Measurements from ENCODE around the gene GLB1L3. TPM values are rescaled to one million over a fixed set of nuclear protein-coding genes. Genes with fewer than 3 reads are reported as not detected.

Gene GLB1L3
- total RNA-seq, 6 experiments from 2014 or later = not detected

- Histone ChIP-seq H3K27ac (no peak overlapping the region), H3K4me1 (peaks cover 0 to 5% (median 0%) of the 10 kb centered on the region in 4 donors), H3K9me3 (no peaks in the 10 kb centered on the region), H3K4me3 (no peak overlapping the region), H3K27me3 (no peaks in the 10 kb centered on the region), H3K36me3 (no peaks in the 10 kb centered on the region)
- ATAC-seq (no peak), DNase-seq (no peak)
- WGBS (ENCODE audit: insufficient coverage, low coverage, low lambda C conversion rate, missing lambda C conversion rate) = 88% methylated on average over 11 of the region's 12 CpGs
- intact Hi-C loops (cut with DNase I) = no loop called here
- TF ChIP-seq CTCF (IDR thresholded peaks at IDR 0.05) (no peak), POLR2A (IDR thresholded peaks at IDR 0.05) (no peak)
Measured at GRCh38 chr11:134287561-134287960, 11.4 kb downstream of the GLB1L3 start.

- 79% methylated on average over 7 of the region's 13 CpGs for WGBS (ENCODE audit: insufficient coverage, low coverage, low lambda C conversion rate, missing lambda C conversion rate)
Measured at GRCh38 chr11:134288486-134288885, 12.3 kb downstream of the GLB1L3 start.

GRCh38 chr11:134289167-134289566, 13.0 kb downstream of the GLB1L3 start:
- no peak overlapping the region for H3K27ac ChIP-seq
- WGBS (ENCODE audit: insufficient coverage, low coverage, low lambda C conversion rate, missing lambda C conversion rate) = 35% methylated on average over 4 of the region's 4 CpGs
- TF ChIP-seq POLR2A (IDR thresholded peaks at IDR 0.05) = no peak
- TF ChIP-seq CTCF (IDR thresholded peaks at IDR 0.05) = no peak
- no peaks in the 10 kb centered on the region for H3K36me3 ChIP-seq
- ATAC-seq (no peak), DNase-seq (no peak)
- no peak overlapping the region for H3K4me3 ChIP-seq
- intact Hi-C loops (cut with DNase I) = no loop called here
- no peaks in the 10 kb centered on the region for H3K9me3 ChIP-seq
- no peaks in the 10 kb centered on the region for H3K4me1 ChIP-seq
- no peaks in the 10 kb centered on the region for H3K27me3 ChIP-seq

More at GRCh38 chr11:134288486-134288885, 12.3 kb downstream of the GLB1L3 start:
- no peaks in the 10 kb centered on the region for H3K36me3 ChIP-seq
- H3K4me1 ChIP-seq = no peaks in the 10 kb centered on the region
- no peaks in the 10 kb centered on the region for H3K27me3 ChIP-seq
- DNase-seq (no peak), ATAC-seq (no peak)
- no peak for TF ChIP-seq CTCF (IDR thresholded peaks at IDR 0.05)
- no peak for TF ChIP-seq POLR2A (IDR thresholded peaks at IDR 0.05)
- no peak overlapping the region for H3K4me3 ChIP-seq
- intact Hi-C loops (cut with DNase I) = no loop called here
- H3K9me3 ChIP-seq = no peaks in the 10 kb centered on the region
- no peak overlapping the region for H3K27ac ChIP-seq

- WGBS (ENCODE audit: insufficient coverage, low coverage, low lambda C conversion rate, missing lambda C conversion rate) = 33% methylated on average over 1 of the region's 12 CpGs
- Histone ChIP-seq H3K4me1 (no peaks in the 10 kb centered on the region), H3K4me3 (no peak overlapping the region), H3K27ac (no peak overlapping the region), H3K36me3 (no peaks in the 10 kb centered on the region), H3K9me3 (no peaks in the 10 kb centered on the region), H3K27me3 (no peaks in the 10 kb centered on the region)
- intact Hi-C loops (cut with DNase I) = no loop called here
- ATAC-seq = no peak
- TF ChIP-seq CTCF (IDR thresholded peaks at IDR 0.05) (no peak), POLR2A (IDR thresholded peaks at IDR 0.05) (no peak)
- DNase-seq = no peak
Measured at GRCh38 chr11:134289789-134290188, 13.6 kb downstream of the GLB1L3 start.

GRCh38 chr11:134290646-134291045, 14.5 kb downstream of the GLB1L3 start:
- Histone ChIP-seq H3K27me3 (no peaks in the 10 kb centered on the region), H3K4me1 (no peaks in the 10 kb centered on the region), H3K4me3 (no peak overlapping the region), H3K9me3 (no peaks in the 10 kb centered on the region), H3K36me3 (no peaks in the 10 kb centered on the region), H3K27ac (no peak overlapping the region)
- WGBS (ENCODE audit: insufficient coverage, low coverage, low lambda C conversion rate, missing lambda C conversion rate) = 55% methylated on average over 3 of the region's 7 CpGs
- intact Hi-C loops (cut with DNase I) = no loop called here
- DNase-seq (no peak), ATAC-seq (no peak)
- no peak for TF ChIP-seq CTCF (IDR thresholded peaks at IDR 0.05)
- no peak for TF ChIP-seq POLR2A (IDR thresholded peaks at IDR 0.05)

All from right lobe of liver (tissue), 6 donors.